ENCODE measurements around the gene SESTD1. TPM values are rescaled to one million over a fixed set of nuclear protein-coding genes. Genes with fewer than 3 reads are reported as not detected.

The SESTD1 gene
- total and polyA plus RNA-seq, 9 of the 15 experiments (the other 6 are each of a cell fraction or from before 2014, with no cell fraction given), result 0.32 to 5.6 (median 2.1) TPM

DNA sequence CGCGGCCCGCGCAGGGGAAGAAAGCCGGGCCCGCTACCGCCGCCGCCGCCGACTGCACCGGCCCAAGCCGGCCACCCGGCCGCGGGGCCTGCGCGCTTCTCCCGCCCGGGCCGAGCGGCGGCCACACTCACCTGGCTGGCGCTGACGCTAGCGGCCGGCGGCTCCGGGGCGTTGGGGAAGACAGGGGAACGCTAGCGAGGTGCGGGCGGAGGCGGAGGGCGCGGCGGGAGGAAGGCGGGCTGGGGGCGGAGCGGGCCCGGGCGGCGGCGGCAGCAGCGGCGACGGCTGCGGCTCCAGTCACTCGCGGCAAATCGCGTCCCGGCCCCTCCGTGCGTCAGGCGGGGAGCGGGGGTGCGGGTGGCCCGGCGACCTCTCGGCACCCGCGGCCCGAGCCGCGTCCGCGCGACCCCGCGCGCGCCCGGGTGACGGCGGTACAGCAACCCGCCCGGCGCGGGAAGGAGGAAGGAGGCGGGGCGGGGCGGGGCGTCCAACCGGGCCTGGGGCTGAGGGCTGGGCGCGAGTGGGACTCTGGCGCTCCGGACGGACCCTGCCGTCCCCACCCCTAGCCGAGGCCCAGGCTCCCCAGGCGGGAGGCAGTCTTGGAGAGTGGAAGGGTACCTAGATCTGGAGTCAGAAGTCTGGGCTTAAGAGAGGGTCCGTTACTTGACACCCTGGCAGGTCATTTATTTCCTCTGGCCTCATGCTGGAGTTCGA is at the start of gene SESTD1 (continued):
- TF ChIP-seq, protein P1, sequence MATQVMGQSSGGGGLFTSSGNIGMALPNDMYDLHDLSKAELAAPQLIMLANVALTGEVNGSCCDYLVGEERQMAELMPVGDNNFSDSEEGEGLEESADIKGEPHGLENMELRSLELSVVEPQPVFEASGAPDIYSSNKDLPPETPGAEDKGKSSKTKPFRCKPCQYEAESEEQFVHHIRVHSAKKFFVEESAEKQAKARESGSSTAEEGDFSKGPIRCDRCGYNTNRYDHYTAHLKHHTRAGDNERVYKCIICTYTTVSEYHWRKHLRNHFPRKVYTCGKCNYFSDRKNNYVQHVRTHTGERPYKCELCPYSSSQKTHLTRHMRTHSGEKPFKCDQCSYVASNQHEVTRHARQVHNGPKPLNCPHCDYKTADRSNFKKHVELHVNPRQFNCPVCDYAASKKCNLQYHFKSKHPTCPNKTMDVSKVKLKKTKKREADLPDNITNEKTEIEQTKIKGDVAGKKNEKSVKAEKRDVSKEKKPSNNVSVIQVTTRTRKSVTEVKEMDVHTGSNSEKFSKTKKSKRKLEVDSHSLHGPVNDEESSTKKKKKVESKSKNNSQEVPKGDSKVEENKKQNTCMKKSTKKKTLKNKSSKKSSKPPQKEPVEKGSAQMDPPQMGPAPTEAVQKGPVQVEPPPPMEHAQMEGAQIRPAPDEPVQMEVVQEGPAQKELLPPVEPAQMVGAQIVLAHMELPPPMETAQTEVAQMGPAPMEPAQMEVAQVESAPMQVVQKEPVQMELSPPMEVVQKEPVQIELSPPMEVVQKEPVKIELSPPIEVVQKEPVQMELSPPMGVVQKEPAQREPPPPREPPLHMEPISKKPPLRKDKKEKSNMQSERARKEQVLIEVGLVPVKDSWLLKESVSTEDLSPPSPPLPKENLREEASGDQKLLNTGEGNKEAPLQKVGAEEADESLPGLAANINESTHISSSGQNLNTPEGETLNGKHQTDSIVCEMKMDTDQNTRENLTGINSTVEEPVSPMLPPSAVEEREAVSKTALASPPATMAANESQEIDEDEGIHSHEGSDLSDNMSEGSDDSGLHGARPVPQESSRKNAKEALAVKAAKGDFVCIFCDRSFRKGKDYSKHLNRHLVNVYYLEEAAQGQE (IDR thresholded peaks at IDR 0.05; ENCODE audit: borderline replicate concordance), result peak; percentile 37; the same call in 1 of the 2 replicates
- TF ChIP-seq, protein P1 (CRISPR knock-in tag; IDR thresholded peaks at IDR 0.05; ENCODE audit: low read depth), result no peak
- TF ChIP-seq ZNF395 (CRISPR knock-in tag; IDR thresholded peaks at IDR 0.05) (no peak), MGA (IDR thresholded peaks at IDR 0.05) (peak; percentile 83), RB1 (IDR thresholded peaks at IDR 0.05; ENCODE audit: low read depth) (peak; percentile 60; the same call in 1 of the 2 replicates)

Measured in K562 (cell line).